Upper lobe of left lung (tissue), 6 donors: ENCODE data around the gene FGF14. TPM values are rescaled to one million over a fixed set of nuclear protein-coding genes. Genes with fewer than 3 reads are reported as not detected.

Source experiments
- ATAC-seq, 2 donors: fragments of 200-7000 bp; cut with Tn5 transposase; one replicate each; pipeline ENCODE4 v1.9.1; 2022; ENCODE audit warnings: mild to moderate bottlenecking in 2 of 2, moderate library complexity in 2 of 2; ENCODE audit not compliant: low FRiP score in 2 of 2
- DNase-seq, 2 donors: peaks; one replicate each; pipeline ENCODE4 v3.0.0-alpha.2; 2019 to 2020
- H3K27ac ChIP-seq, 4 donors: fragments of 200-600 bp; sonication (generic); one replicate each; pipeline ENCODE4 v1.5.1; 2016 to 2019
- H3K27me3 ChIP-seq, 4 donors: fragments of 200-600 bp; sonication (generic); one replicate each; pipeline ENCODE4 v1.5.1; 2017 to 2019
- H3K36me3 ChIP-seq, 4 donors: fragments of 200-600 bp; sonication (generic); one replicate each; pipeline ENCODE4 v1.5.1; 2016 to 2019
- H3K4me1 ChIP-seq, 4 donors: fragments of 200-600 bp; sonication (generic); one replicate each; pipeline ENCODE4 v1.5.1; 2018 to 2019
- H3K4me3 ChIP-seq, 4 donors: fragments of 200-600 bp; sonication (generic); one replicate each; pipeline ENCODE4 v1.5.1; 2017 to 2019; ENCODE audit warnings: mild to moderate bottlenecking in 2 of 4, moderate library complexity in 1 of 4
- H3K9me3 ChIP-seq, 4 donors: fragments of 200-600 bp; sonication (generic); one replicate each; pipeline ENCODE4 v1.5.1; 2018 to 2019
- CTCF ChIP-seq, 6 experiments: fragments of 450-650 bp in 4 of 6; fragments of 200-600 bp in 2 of 6; sonication (generic) in 2 of 6; IDR thresholded peaks; one replicate each; pipeline ENCODE4 v1.5.1; 2016 to 2019; ENCODE audit warnings: antibody characterized with exemption in 6 of 6
- EP300 ChIP-seq, 4 donors: sonication (generic); formaldehyde crosslinking; IDR thresholded peaks; one replicate each; pipeline ENCODE4 v1.5.1; 2017; ENCODE audit warnings: antibody characterized with exemption in 4 of 4, control low read depth in 2 of 4
- POLR2A ChIP-seq, 4 donors: fragments of 450-650 bp; IDR thresholded peaks; one replicate each; pipeline ENCODE4 v1.5.1; 2016 to 2017; ENCODE audit warnings: antibody characterized with exemption in 4 of 4, mild to moderate bottlenecking in 2 of 4
- POLR2AphosphoS5 ChIP-seq, 2 donors: sonication (generic); formaldehyde crosslinking; IDR thresholded peaks; one replicate each; pipeline ENCODE4 v1.5.1; 2017; ENCODE audit warnings: antibody characterized with exemption in 2 of 2
- WGBS, 2 donors: methylation state at CpG; one replicate each; pipeline ENCODE4 v1.1.5; 2017 to 2018; 5-methylcytosine and 5-hydroxymethylcytosine counted together
- total RNA-seq, 6 donors: library from RNA; depleted of rRNA in 4 of 6; stranded (reverse); fragments of >200 nt in 4 of 6; gene quantifications; one replicate each; pipeline versions ENCODE4 v1.1.0 to v1.2.1, GENCODE V29; 2016 to 2021
- donor health status: DM: no; HTN: no; CAD: no; lungs with moderate emphysema.
- donor health status: DM: no; HTN: yes; CAD: no; lungs with severe emphysema.

FGF14 gene
- total RNA-seq, 6 donors from 2014 or later, result 0.80 to 8.4 (median 4.1) TPM

- 58 to 60% methylated on average over 3 of the region's 3 CpGs for WGBS, 2 donors
- Histone ChIP-seq H3K4me1 (no peaks in the 10 kb centered on the region), H3K36me3 (no peaks in the 10 kb centered on the region), H3K27me3 (no peaks in the 10 kb centered on the region), H3K4me3 (no peak overlapping the region), H3K27ac (no peak overlapping the region), H3K9me3 (no peaks in the 10 kb centered on the region)
- no peak for DNase-seq
- no peak for ATAC-seq
- TF ChIP-seq CTCF (IDR thresholded peaks at IDR 0.05), result no peak
- no peak for TF ChIP-seq EP300 (IDR thresholded peaks at IDR 0.05)
These were observed 74.7 kb downstream of the FGF14 start for GRCh38 chr13:102327119-102327617.

- Histone ChIP-seq H3K4me3 (no peak overlapping the region), H3K27ac (no peak overlapping the region), H3K27me3 (no peaks in the 10 kb centered on the region), H3K9me3 (no peaks in the 10 kb centered on the region), H3K4me1 (no peaks in the 10 kb centered on the region), H3K36me3 (no peaks in the 10 kb centered on the region)
- WGBS, 2 donors, result 65 to 79% methylated on average over 2 of the region's 2 CpGs
- TF ChIP-seq EP300 (IDR thresholded peaks at IDR 0.05) (no peak), CTCF (IDR thresholded peaks at IDR 0.05) (no peak), POLR2AphosphoS5 (IDR thresholded peaks at IDR 0.05) (no peak), POLR2A (IDR thresholded peaks at IDR 0.05) (no peak)
- ATAC-seq (no peak), DNase-seq (no peak)
These were observed 75.3 kb downstream of the FGF14 start for GRCh38 chr13:102326381-102327118.

GRCh38 chr13:102325321-102325720, 76.5 kb downstream of the FGF14 start:
- Histone ChIP-seq H3K36me3 (no peaks in the 10 kb centered on the region), H3K27me3 (no peaks in the 10 kb centered on the region), H3K27ac (no peak overlapping the region), H3K4me3 (no peak overlapping the region), H3K4me1 (no peaks in the 10 kb centered on the region), H3K9me3 (no peaks in the 10 kb centered on the region)
- ATAC-seq (no peak), DNase-seq (no peak)
- TF ChIP-seq CTCF (IDR thresholded peaks at IDR 0.05), result no peak
- no peak for TF ChIP-seq EP300 (IDR thresholded peaks at IDR 0.05)
- TF ChIP-seq POLR2AphosphoS5 (IDR thresholded peaks at IDR 0.05), result no peak
- no peak for TF ChIP-seq POLR2A (IDR thresholded peaks at IDR 0.05)
- 44 to 54% methylated on average over 5 of the region's 5 CpGs for WGBS, 2 donors

GRCh38 chr13:102323505-102323904, 78.3 kb downstream of the FGF14 start:
- H3K27me3 ChIP-seq, result no peaks in the 10 kb centered on the region
- WGBS, 2 donors, result 79 to 83% methylated on average over 1 of the region's 1 CpG
- ATAC-seq (no peak), DNase-seq (no peak)
- no peaks in the 10 kb centered on the region for H3K9me3 ChIP-seq
- H3K4me1 ChIP-seq, result no peaks in the 10 kb centered on the region
- H3K36me3 ChIP-seq, result no peaks in the 10 kb centered on the region
- H3K4me3 ChIP-seq, result no peak overlapping the region
- no peak overlapping the region for H3K27ac ChIP-seq
- TF ChIP-seq POLR2AphosphoS5 (IDR thresholded peaks at IDR 0.05) (no peak), EP300 (IDR thresholded peaks at IDR 0.05) (no peak), CTCF (IDR thresholded peaks at IDR 0.05) (no peak), POLR2A (IDR thresholded peaks at IDR 0.05) (no peak)

GRCh38 chr13:102323012-102323411, 78.8 kb downstream of the FGF14 start:
- no peak overlapping the region for H3K4me3 ChIP-seq
- H3K36me3 ChIP-seq, result no peaks in the 10 kb centered on the region
- 91 to 100% methylated on average over 1 of the region's 1 CpG for WGBS, 2 donors
- TF ChIP-seq CTCF (IDR thresholded peaks at IDR 0.05), result no peak
- TF ChIP-seq POLR2AphosphoS5 (IDR thresholded peaks at IDR 0.05), result no peak
- TF ChIP-seq EP300 (IDR thresholded peaks at IDR 0.05), result no peak
- TF ChIP-seq POLR2A (IDR thresholded peaks at IDR 0.05), result no peak
- H3K27me3 ChIP-seq, result no peaks in the 10 kb centered on the region
- no peak for ATAC-seq
- H3K9me3 ChIP-seq, result no peaks in the 10 kb centered on the region
- H3K27ac ChIP-seq, result no peak overlapping the region
- DNase-seq, result no peak
- H3K4me1 ChIP-seq, result peaks cover 0 to 4% (median 0%) of the 10 kb centered on the region in 4 donors
